K562 (cell line): Measurements from ENCODE around the gene HDAC1. TPM values are rescaled to one million over a fixed set of nuclear protein-coding genes. Genes with fewer than 3 reads are reported as not detected.

Experiments
- CCAR2 ChIP-seq: fragments of 200-400 bp; formaldehyde crosslinking; IDR thresholded peaks from 2 replicates; pipeline ENCODE4 v1.6.1; 2017; ENCODE audit warnings: mild to moderate bottlenecking, low read depth, low read length
- ELF2 ChIP-seq: fragments of 250-450 bp; sonication (Bioruptor Pico); IDR thresholded peaks from 2 replicates; pipeline ENCODE4 v1.5.0; 2021; ENCODE audit warnings: mild to moderate bottlenecking
- ELK1 ChIP-seq: sonication (generic); formaldehyde crosslinking; IDR thresholded peaks from 2 replicates; pipeline ENCODE4 v1.8.1; 2022; ENCODE audit warnings: missing genetic modification reagents
- GMEB1 ChIP-seq: fragments of 250-450 bp; sonication (Bioruptor Pico); IDR thresholded peaks from 2 replicates; pipeline ENCODE4 v1.4.0; 2020; ENCODE audit warnings: mild to moderate bottlenecking
- VEZF1 ChIP-seq: fragments of 200-800 bp; sonication (Bioruptor generic); IDR thresholded peaks from 2 replicates; pipeline ENCODE4 v1.6.1; 2017; ENCODE audit warnings: missing genetic modification characterization, missing compliant biosample characterization
- ZNF23 ChIP-seq: fragments of 250-450 bp; sonication (Bioruptor Pico); IDR thresholded peaks from 2 replicates; pipeline ENCODE4 v1.4.0; 2020; ENCODE audit warnings: mild to moderate bottlenecking
- polyA plus RNA-seq, 8 experiments: library from polyadenylated mRNA; depleted of rRNA in 4 of 8; stranded (reverse) in 5 of 8; unstranded in 3 of 8; fragments of >200 nt; fragmentation: Nextera tagmentation in 2 of 8; fragmentation: Illumina TruSeq in 1 of 8; extraction: Ambion mirVana in 2 of 8; extraction: Trizol in 1 of 8; gene quantifications; 2 replicates each; pipeline versions ENCODE4 v1.2.1 to v1.2.3, GENCODE V29; 2011 to 2014; ENCODE audit warnings: inconsistent platforms in 1 of 8, missing spikeins in 1 of 8
- total RNA-seq, 7 experiments: library from RNA; depleted of rRNA in 6 of 7; stranded (reverse); fragments of >200 nt in 6 of 7; fragmentation: Illumina TruSeq in 2 of 7; extraction: Trizol in 2 of 7; gene quantifications; 2 replicates each; pipeline versions ENCODE4 v1.2.1 to v1.2.3, GENCODE V29; 2011 to 2021; ENCODE audit warnings: low replicate concordance in 1 of 7

The HDAC1 gene
- total and polyA plus RNA-seq, 9 of the 15 experiments (the other 6 are each of a cell fraction or from before 2014, with no cell fraction given), result 169 to 384 (median 193) TPM

GRCh38 chr1:32247983-32248889 is 43.6 kb upstream of the HDAC1 start (continued):
- TF ChIP-seq GMEB1 (CRISPR knock-in tag), result no peak
- TF ChIP-seq ELK1 (CRISPR knock-in tag), result no peak
- TF ChIP-seq ELF2 (CRISPR knock-in tag), result no peak
- TF ChIP-seq VEZF1 (CRISPR knock-in tag), result no peak
- TF ChIP-seq CCAR2, result no peak
- TF ChIP-seq ZNF23 (CRISPR knock-in tag), result no peak
